Mesendoderm (in vitro differentiated cells): ENCODE measurements around the gene GRIP1.

Experiments used
- DNase-seq: peaks from one replicate; pipeline ENCODE4 v3.0.0; 2013
- H2AK5ac ChIP-seq: 2 replicates; pipeline ENCODE4 v1.6.1; 2013; ENCODE audit warnings: low read length, inconsistent platforms
- H2BK120ac ChIP-seq: 2 replicates; pipeline ENCODE4 v1.6.1; 2013; ENCODE audit warnings: low read depth, mild to moderate bottlenecking, low read length, moderate library complexity, mixed read lengths
- H2BK15ac ChIP-seq: replicated peaks from 2 replicates; pipeline ENCODE4 v1.6.1; 2013; ENCODE audit warnings: low read depth, mild to moderate bottlenecking, moderate library complexity
- H2BK5ac ChIP-seq: 2 replicates; pipeline ENCODE4 v1.6.1; 2013; ENCODE audit warnings: low read length, inconsistent platforms
- H3K18ac ChIP-seq: 2 replicates; pipeline ENCODE4 v1.6.1; 2013; ENCODE audit warnings: mild to moderate bottlenecking, low read length, mixed read lengths
- H3K23ac ChIP-seq: one replicate; pipeline ENCODE4 v1.6.1; 2013; ENCODE audit warnings: low read length
- H3K27ac ChIP-seq: 2 replicates; pipeline ENCODE4 v1.5.1; 2013; ENCODE audit warnings: low read depth, mild to moderate bottlenecking, inconsistent platforms, low read length, moderate library complexity
- H3K27me3 ChIP-seq: 2 replicates; pipeline ENCODE4 v1.6.1; 2013; ENCODE audit warnings: low read length, control low read depth, mild to moderate bottlenecking, inconsistent platforms; ENCODE audit not compliant: insufficient read depth, poor library complexity
- H3K36me3 ChIP-seq: 2 replicates; pipeline ENCODE4 v1.6.1; 2013; ENCODE audit warnings: low read length, inconsistent platforms; ENCODE audit not compliant: control insufficient read depth, insufficient read depth
- H3K4ac ChIP-seq: one replicate; pipeline ENCODE4 v1.6.1; 2013; ENCODE audit warnings: low read depth, mild to moderate bottlenecking, low read length, moderate library complexity
- H3K4me1 ChIP-seq: 2 replicates; pipeline ENCODE4 v1.6.1; 2013; ENCODE audit warnings: low read depth, low read length, inconsistent platforms; ENCODE audit not compliant: control insufficient read depth
- H3K4me2 ChIP-seq: 2 replicates; pipeline ENCODE4 v1.6.1; 2013; ENCODE audit warnings: low read length
- H3K4me3 ChIP-seq: 2 replicates; pipeline ENCODE4 v1.5.1; 2013; ENCODE audit warnings: mild to moderate bottlenecking, low read length
- H3K56ac ChIP-seq: one replicate; pipeline ENCODE4 v1.6.1; 2013; ENCODE audit warnings: low read length
- H3K79me1 ChIP-seq: 2 replicates; pipeline ENCODE4 v1.6.1; 2013; ENCODE audit warnings: low read length, inconsistent platforms
- H3K79me2 ChIP-seq: 2 replicates; pipeline ENCODE4 v1.6.1; 2013; ENCODE audit warnings: mild to moderate bottlenecking, low read length; ENCODE audit not compliant: control insufficient read depth, insufficient read depth
- H3K9ac ChIP-seq: 2 replicates; pipeline ENCODE4 v1.6.1; 2013; ENCODE audit warnings: low read length, inconsistent platforms
- H4K5ac ChIP-seq: one replicate; pipeline ENCODE4 v1.6.1; 2013; ENCODE audit warnings: low read length
- H4K8ac ChIP-seq: one replicate; pipeline ENCODE4 v1.6.1; 2013; ENCODE audit warnings: low read depth, mild to moderate bottlenecking, control low read depth, low read length, moderate library complexity
- WGBS: extraction: QIAGEN DNeasy Blood & Tissue Kit; methylation state at CpG from one replicate; pipeline ENCODE4 v1.1.7; 2013; ENCODE audit warnings: low lambda C conversion rate, missing lambda C conversion rate; ENCODE audit not compliant: insufficient coverage; ENCODE audit errors: extremely low coverage; 5-methylcytosine and 5-hydroxymethylcytosine counted together

The GRIP1 gene

GRCh38 chr12:66548338-66549049, 130.4 kb downstream of the GRIP1 start:
- Histone ChIP-seq H3K4me2 (no peak overlapping the region), H3K79me2 (no peaks in the 10 kb centered on the region), H3K18ac (no peak overlapping the region), H3K79me1 (no peaks in the 10 kb centered on the region), H4K8ac (no peak overlapping the region), H3K4ac (no peak overlapping the region), H2BK15ac (no peak overlapping the region), H3K4me1 (peaks cover 3% of the 10 kb centered on the region), H2AK5ac (no peak overlapping the region), H3K23ac (no peak overlapping the region), H3K4me3 (no peak overlapping the region), H3K27me3 (no peaks in the 10 kb centered on the region), H2BK5ac (no peak overlapping the region), H3K9ac (no peak overlapping the region), H2BK120ac (no peak overlapping the region), H4K5ac (no peak overlapping the region), H3K27ac (no peak overlapping the region), H3K36me3 (no peaks in the 10 kb centered on the region), H3K56ac (no peak overlapping the region)
- WGBS: no CpG with 5 or more reads among the region's 4 CpGs
- DNase-seq: peak; percentile 40

DNA sequence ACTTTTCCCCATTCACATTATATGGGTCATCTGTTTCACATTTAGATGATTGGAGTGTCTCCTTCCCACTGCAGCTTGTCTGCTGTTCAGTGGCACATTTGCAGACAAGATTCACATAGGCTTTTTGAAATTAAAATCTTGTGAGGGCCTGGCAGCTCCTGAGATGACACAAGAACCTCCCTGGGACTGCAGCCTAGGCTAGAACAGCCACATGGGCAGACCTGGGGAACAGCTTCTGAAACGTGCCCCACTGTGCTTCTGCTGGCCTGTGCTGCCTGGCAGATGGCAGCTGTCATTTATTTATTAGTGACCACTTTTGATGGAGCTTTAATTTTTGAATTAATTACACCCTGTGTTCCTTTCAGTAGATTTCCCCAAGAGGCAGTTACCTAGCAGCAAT, 137.4 kb downstream of the GRIP1 start:
- H2BK15ac ChIP-seq: no peak overlapping the region
- H4K5ac ChIP-seq: no peak overlapping the region
- no CpG with 5 or more reads among the region's 1 CpG for WGBS
- H3K56ac ChIP-seq: no peak overlapping the region
- no peaks in the 10 kb centered on the region for H3K27me3 ChIP-seq
- no peak overlapping the region for H3K4ac ChIP-seq
- no peak overlapping the region for H3K18ac ChIP-seq
- no peaks in the 10 kb centered on the region for H3K79me1 ChIP-seq
- no peak overlapping the region for H3K4me3 ChIP-seq
- H4K8ac ChIP-seq: no peak overlapping the region
- no peak for DNase-seq
- peaks cover 2% of the 10 kb centered on the region for H3K4me1 ChIP-seq
- no peaks in the 10 kb centered on the region for H3K79me2 ChIP-seq
- no peak overlapping the region for H2BK120ac ChIP-seq
- H3K4me2 ChIP-seq: no peak overlapping the region
- H2BK5ac ChIP-seq: no peak overlapping the region
- no peaks in the 10 kb centered on the region for H3K36me3 ChIP-seq
- H3K27ac ChIP-seq: no peak overlapping the region
- H3K9ac ChIP-seq: no peak overlapping the region
- H3K23ac ChIP-seq: no peak overlapping the region
- no peak overlapping the region for H2AK5ac ChIP-seq

GRCh38 chr12:66539431-66539830, 139.4 kb downstream of the GRIP1 start:
- Histone ChIP-seq H3K56ac (no peak overlapping the region), H2BK120ac (no peak overlapping the region), H2BK15ac (no peak overlapping the region), H3K79me2 (no peaks in the 10 kb centered on the region), H2BK5ac (no peak overlapping the region), H3K27me3 (no peaks in the 10 kb centered on the region), H3K79me1 (no peaks in the 10 kb centered on the region), H3K18ac (no peak overlapping the region), H3K23ac (no peak overlapping the region), H4K5ac (no peak overlapping the region), H2AK5ac (no peak overlapping the region), H3K4me1 (peaks cover 2% of the 10 kb centered on the region), H3K4me3 (no peak overlapping the region), H3K36me3 (no peaks in the 10 kb centered on the region), H3K27ac (no peak overlapping the region), H3K9ac (no peak overlapping the region), H3K4me2 (no peak overlapping the region), H3K4ac (no peak overlapping the region), H4K8ac (no peak overlapping the region)
- no peak for DNase-seq

GRCh38 chr12:66538970-66539369, 139.9 kb downstream of the GRIP1 start:
- Histone ChIP-seq H2AK5ac (no peak overlapping the region), H2BK15ac (no peak overlapping the region), H3K27me3 (no peaks in the 10 kb centered on the region), H3K79me1 (no peaks in the 10 kb centered on the region), H3K4me2 (no peak overlapping the region), H3K4me3 (no peak overlapping the region), H2BK120ac (no peak overlapping the region), H3K9ac (no peak overlapping the region), H3K4ac (no peak overlapping the region), H3K4me1 (peaks cover 2% of the 10 kb centered on the region), H2BK5ac (no peak overlapping the region), H4K5ac (no peak overlapping the region), H3K36me3 (no peaks in the 10 kb centered on the region), H3K23ac (no peak overlapping the region), H3K79me2 (no peaks in the 10 kb centered on the region), H4K8ac (no peak overlapping the region), H3K18ac (no peak overlapping the region), H3K27ac (no peak overlapping the region), H3K56ac (no peak overlapping the region)
- DNase-seq: peak; percentile 91
- no CpG with 5 or more reads among the region's 4 CpGs for WGBS

DNA sequence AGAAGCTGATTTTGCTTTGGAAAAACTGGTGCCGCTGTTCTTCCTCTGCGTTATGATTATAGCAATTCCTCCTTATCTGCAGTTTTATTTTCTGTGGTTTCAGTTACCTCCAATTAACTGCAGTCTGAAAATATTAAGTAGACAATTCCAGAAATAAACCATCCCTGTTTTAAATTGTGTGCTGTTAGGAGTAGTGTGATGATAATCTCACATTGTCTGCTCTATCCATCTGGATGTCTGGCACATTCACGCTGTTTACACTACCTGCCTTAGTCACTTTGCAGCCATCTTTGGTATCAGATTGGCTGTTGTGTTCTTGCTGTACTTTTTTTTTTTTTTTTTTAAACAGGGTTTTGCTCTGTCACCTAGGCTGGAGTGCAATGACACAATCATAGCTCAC, 141.0 kb downstream of the GRIP1 start:
- H3K9ac ChIP-seq: no peak overlapping the region
- no peak overlapping the region for H2BK120ac ChIP-seq
- DNase-seq: peak; percentile 9
- H3K56ac ChIP-seq: no peak overlapping the region
- H3K4ac ChIP-seq: no peak overlapping the region
- no peak overlapping the region for H3K27ac ChIP-seq
- no peak overlapping the region for H2AK5ac ChIP-seq
- H3K4me2 ChIP-seq: no peak overlapping the region
- no peak overlapping the region for H4K5ac ChIP-seq
- no CpG with 5 or more reads among the region's 3 CpGs for WGBS
- no peaks in the 10 kb centered on the region for H3K79me1 ChIP-seq
- H3K4me3 ChIP-seq: no peak overlapping the region
- no peaks in the 10 kb centered on the region for H3K79me2 ChIP-seq
- H3K4me1 ChIP-seq: peaks cover 2% of the 10 kb centered on the region
- no peak overlapping the region for H2BK5ac ChIP-seq
- no peak overlapping the region for H2BK15ac ChIP-seq
- H3K18ac ChIP-seq: no peak overlapping the region
- no peak overlapping the region for H3K23ac ChIP-seq
- H3K36me3 ChIP-seq: no peaks in the 10 kb centered on the region
- no peaks in the 10 kb centered on the region for H3K27me3 ChIP-seq
- no peak overlapping the region for H4K8ac ChIP-seq

GRCh38 chr12:66533767-66534166, 145.1 kb downstream of the GRIP1 start:
- no peak for DNase-seq
- Histone ChIP-seq H2BK5ac (no peak overlapping the region), H3K27ac (no peak overlapping the region), H3K79me2 (no peaks in the 10 kb centered on the region), H3K4me3 (no peak overlapping the region), H3K27me3 (no peaks in the 10 kb centered on the region), H2BK120ac (no peak overlapping the region), H3K23ac (no peak overlapping the region), H3K4ac (no peak overlapping the region), H4K8ac (no peak overlapping the region), H3K4me1 (no peaks in the 10 kb centered on the region), H3K9ac (no peak overlapping the region), H4K5ac (no peak overlapping the region), H3K79me1 (no peaks in the 10 kb centered on the region), H3K18ac (no peak overlapping the region), H3K36me3 (no peaks in the 10 kb centered on the region), H2AK5ac (no peak overlapping the region), H3K4me2 (no peak overlapping the region), H2BK15ac (no peak overlapping the region), H3K56ac (no peak overlapping the region)
- WGBS: no CpG with 5 or more reads among the region's 2 CpGs
